HG02938 (cell line): ENCODE results near the gene STX1A.

ENCODE experiments used
- ATAC-seq: cut with Tn5 transposase; IDR thresholded peaks from one replicate; pipeline ENCODE4 v1.9.1; 2021; ENCODE audit warnings: mild to moderate bottlenecking, moderate library complexity; ENCODE audit not compliant: unreplicated experiment

Gene STX1A

GRCh38 chr7:73708961-73709549 is 10.4 kb downstream of the STX1A start:
- ATAC-seq, result no peak

GRCh38 chr7:73707045-73707631 is 12.3 kb downstream of the STX1A start:
- ATAC-seq, result no peak

DNA sequence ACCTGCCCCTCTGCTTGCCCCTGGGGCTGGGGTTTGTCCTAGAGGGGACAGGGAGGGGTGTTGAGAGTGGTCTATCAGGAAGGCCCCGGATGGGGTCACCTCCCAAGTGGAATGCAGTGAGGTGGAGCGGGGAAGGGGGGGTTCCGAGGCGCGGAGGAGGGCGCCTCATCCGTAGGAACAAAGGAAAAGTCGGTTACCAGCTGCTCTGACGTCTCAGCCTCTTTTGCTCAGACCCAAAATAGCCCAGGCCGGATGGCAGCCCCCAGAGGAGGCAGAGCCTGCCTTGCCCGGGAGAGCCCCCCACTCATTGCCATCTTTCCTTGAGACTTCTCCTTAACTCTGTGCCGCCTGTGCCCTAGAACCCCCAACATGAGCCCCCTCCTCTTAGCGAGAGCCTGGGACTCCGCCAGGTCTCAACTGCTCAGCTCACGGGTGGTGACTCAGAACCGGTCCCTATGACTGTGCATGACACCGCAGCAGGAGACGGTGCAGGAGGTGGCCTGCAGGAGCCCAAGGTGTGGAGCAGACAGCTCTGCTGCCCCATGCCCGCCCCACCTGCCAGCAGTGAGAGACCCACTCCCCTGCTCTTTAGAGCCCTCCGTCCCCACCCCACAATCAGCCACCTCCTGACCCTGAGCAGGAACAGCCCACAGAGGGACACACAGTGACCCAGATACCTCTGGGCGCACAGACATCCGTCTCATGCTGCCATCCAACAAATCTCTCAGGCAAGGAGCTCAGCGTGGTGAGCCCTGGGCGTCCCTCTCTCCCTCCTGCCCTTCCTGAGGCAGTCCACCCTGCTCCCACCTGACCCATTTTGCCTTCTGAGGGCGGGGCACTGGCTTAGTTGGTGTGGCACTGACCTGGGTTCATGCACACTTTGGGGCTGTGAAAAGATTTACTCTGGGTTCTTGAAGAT is 13.1 kb downstream of the STX1A start:
- no peak for ATAC-seq

GRCh38 chr7:73705551-73705920 is 13.9 kb downstream of the STX1A start:
- ATAC-seq, result no peak

GRCh38 chr7:73704640-73705550 is 14.6 kb downstream of the STX1A start:
- no peak for ATAC-seq

DNA sequence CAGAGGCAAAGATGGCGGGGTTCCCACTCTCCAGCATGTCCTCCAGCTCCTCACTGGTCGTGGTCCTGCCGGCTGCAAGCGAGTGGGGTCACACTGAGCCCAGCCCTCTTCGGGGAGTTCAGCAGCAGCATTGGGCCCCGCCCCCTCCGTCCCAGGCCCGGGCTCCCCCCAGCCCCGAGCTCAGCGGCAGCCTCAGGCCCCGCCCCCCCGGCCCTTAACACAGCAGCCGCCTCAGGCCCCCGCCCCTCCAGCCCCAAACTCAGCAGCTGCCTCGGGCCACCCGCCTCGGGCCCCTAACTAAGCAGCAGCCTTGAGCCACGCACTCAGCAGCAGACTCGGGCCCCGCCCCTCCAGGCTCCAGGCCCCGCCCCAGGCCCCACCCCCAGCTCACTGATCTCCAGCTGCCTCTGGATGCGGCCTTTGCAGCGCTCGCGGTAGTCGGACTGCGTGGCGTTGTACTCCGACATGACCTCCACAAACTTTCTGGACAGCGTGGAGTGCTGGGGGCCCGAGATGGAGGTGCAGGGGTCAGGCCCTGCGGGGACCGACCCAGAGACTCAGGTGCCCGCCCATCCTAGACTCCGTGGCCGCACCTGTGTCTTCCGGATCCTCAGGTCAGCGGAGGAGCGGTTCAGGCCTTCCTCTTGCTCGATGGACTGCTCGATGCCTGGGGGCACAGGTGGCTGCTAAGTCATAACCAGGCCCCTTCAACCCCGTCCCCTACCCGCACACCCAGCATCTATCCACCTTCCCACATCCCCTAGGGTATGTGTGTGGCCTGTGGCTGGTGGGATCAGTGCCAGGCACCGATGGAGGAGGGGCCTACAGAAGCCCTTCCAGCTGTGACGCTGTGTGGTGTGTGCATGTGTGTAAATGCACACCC is 15.5 kb downstream of the STX1A start:
- ATAC-seq, result no peak

GRCh38 chr7:73703225-73703624 is 16.2 kb downstream of the STX1A start:
- ATAC-seq, result no peak

GRCh38 chr7:73702665-73703064 is 16.8 kb downstream of the STX1A start:
- ATAC-seq, result no peak

DNA sequence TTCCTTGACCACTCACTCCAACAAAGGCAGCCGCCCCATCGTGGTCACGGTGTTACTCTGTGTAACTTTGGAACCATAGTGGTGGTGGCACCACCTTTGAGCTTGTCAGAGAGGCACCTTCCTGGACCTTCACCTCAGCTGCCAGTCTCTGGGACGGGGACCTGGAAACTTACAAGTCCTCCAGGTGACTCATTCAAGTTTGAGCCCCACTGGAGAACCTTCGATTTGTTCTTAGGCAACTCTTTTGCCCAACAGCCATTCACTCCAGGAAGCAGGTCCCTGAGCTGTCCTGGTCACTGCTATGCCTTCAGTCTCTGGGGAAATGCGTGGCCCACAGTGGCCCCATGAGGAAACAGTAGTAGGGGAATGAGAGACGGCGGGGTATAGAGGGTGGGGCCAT is 17.2 kb downstream of the STX1A start:
- ATAC-seq, result no peak

- ATAC-seq, result no peak
These were observed 18.0 kb downstream of the STX1A start for GRCh38 chr7:73701357-73701995.

GRCh38 chr7:73700581-73701134 is 18.8 kb downstream of the STX1A start:
- ATAC-seq, result no peak

GRCh38 chr7:73700069-73700423 is 19.4 kb downstream of the STX1A start:
- ATAC-seq, result no peak

DNA sequence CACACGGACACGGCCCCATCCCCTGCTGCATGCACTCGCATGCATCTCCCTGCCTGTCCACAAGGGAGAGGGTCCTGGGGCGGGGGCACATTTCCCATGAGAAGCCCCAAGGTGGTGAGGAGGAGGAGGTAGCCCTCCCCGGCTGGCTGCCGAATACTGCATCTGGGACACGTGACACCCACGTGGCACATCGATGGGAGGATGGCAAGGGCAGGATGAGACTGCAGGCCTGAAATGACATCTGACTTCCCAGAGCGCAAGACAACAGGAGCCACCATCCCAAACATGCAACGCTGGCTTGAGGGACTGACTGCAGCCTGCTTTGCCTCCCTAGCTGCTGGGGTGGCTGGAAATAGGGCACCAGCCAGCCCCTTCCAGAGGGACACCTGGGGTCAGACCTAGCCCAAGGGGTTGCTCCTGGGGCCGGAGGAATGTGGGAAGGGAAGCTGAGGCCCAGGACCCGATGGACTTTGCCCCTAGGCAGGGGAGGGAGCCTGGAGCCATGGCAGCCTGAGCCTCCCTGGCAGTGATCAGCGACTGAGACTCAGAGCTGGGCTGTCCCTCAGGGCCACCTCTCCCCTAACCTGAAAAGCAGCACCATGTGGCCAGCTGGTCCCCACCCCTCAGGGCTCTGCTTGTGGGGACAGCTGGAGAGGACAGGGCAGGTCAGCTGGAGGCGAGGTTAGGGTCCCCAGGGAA is 19.9 kb downstream of the STX1A start:
- ATAC-seq, result no peak

DNA sequence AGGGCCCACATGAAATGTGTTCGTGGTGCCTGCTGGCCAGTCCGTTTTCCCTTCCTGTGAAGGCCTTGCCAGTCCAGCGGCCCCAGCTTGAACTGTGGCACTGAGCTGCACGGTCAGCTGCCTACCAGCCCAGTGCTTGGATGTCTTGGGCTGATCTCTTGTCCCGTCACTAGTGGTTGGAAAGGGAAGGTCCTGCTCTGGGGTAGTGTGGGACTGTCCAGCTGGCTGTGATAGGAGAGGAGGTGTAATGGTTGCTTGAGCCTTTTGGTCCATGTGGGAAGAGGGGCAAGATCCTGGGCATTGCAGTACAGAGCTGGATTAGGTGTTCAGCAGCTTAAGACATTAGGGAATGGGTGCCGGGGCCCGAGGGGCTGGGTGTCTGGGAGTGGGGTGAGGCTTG is 21.1 kb downstream of the STX1A start:
- ATAC-seq, result no peak

GRCh38 chr7:73696372-73696771 is 23.1 kb downstream of the STX1A start:
- no peak for ATAC-seq

- ATAC-seq, result no peak
These were observed 28.8 kb downstream of the STX1A start for GRCh38 chr7:73690646-73691045.

GRCh38 chr7:73688288-73688687 is 31.2 kb downstream of the STX1A start:
- ATAC-seq, result no peak

- no peak for ATAC-seq
These were observed 34.2 kb downstream of the STX1A start for GRCh38 chr7:73685311-73685710.
